ENCODE measurements around the gene ZNF385C. TPM values are rescaled to one million over a fixed set of nuclear protein-coding genes. Genes with fewer than 3 reads are reported as not detected.
A peak's percentile ranks its signal among the peaks of the same experiment; 100 is the strongest.
"Not testable (repeated sequence)": the region's sequence is repeated elsewhere in the genome, so short reads cannot be mapped to it uniquely, and the experiment has no call there.

Gene ZNF385C
- total RNA-seq, 2 donors from 2014 or later = 1.4 to 2.1 TPM

DNA sequence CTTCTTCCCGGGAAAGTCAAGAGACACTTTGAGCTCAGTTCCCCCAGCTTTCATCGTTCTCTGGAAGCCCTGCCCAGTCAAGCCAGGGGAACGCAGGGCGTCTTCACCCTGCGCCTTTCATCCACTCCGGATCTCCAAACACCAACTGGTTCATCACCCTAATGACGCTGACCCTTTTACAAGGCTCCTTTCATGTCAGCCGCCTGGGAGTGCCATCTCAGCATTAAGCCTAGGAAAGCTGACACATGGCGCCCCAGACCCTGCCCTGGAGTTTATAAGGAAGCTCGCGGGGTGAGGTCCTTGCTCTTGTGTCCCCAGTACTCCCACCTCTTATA is 80.4 kb downstream of the ZNF385C start:
- H3K4me1 Mint-ChIP-seq = peaks cover 28% of the 10 kb centered on the region
- TF ChIP-seq, protein P1, sequence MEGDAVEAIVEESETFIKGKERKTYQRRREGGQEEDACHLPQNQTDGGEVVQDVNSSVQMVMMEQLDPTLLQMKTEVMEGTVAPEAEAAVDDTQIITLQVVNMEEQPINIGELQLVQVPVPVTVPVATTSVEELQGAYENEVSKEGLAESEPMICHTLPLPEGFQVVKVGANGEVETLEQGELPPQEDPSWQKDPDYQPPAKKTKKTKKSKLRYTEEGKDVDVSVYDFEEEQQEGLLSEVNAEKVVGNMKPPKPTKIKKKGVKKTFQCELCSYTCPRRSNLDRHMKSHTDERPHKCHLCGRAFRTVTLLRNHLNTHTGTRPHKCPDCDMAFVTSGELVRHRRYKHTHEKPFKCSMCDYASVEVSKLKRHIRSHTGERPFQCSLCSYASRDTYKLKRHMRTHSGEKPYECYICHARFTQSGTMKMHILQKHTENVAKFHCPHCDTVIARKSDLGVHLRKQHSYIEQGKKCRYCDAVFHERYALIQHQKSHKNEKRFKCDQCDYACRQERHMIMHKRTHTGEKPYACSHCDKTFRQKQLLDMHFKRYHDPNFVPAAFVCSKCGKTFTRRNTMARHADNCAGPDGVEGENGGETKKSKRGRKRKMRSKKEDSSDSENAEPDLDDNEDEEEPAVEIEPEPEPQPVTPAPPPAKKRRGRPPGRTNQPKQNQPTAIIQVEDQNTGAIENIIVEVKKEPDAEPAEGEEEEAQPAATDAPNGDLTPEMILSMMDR (conservative IDR thresholded peaks at IDR 0.05) = no peak

DNA sequence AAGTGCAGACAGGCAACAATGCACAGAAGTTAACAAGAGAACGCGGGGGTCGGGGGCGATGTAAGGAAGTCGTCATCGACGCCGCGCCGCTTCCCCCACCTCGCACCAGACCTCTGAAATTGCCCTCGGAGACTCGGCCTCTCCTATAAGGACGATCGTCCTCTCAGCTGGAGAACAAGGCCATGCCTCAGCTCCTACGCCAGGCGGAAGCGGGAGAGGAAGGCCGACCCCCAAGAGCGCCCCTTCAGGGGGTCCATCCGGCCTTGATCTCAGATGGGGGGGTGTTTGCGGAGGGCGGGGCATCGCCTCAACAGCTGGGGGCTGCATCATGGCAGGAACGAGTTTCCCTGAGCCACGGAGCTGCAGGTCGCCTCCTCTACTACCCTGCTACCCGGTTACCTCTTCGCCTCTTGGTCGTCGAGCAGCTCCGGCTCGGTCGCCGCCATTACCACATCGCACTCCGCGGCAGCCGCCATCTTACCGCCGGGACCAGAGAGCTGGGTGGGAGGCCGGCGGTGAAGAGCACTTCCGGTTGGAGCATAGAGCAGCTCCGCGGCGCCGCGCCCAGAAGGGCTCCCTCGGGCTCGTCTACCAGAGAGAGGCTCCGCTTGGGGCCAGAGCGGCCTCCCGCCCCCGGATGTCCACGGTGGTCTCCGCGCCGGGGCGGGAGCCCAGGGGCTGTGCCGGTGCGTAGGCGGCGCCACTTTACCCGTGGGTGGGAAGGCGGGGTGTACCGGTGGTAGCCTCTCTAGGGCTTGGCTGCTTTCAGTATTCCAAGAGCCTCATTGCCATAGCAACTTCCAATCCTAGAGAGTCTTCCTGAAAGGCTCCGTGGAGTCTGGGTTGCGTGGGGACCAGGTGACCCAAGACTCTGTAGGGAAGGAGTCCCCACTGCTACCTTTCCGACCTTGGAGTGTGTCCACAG is 81.1 kb downstream of the ZNF385C start, which contains the start of gene DNAJC7:
Gene DNAJC7, minus strand, starts transcription at position 499 of the 925 bp plus-strand sequence. Its CDS starts 23 bp downstream, at position 476.
- Histone ChIP-seq H3K36me3 (ENCODE audit: control insufficient read depth, insufficient read depth, low read length) (peaks cover 17% of the 10 kb centered on the region), H3K4me3 (ENCODE audit: low read length) (peak within 1 kb of the TSS; percentile 99), H3K27ac (ENCODE audit: low read depth, low read length) (peak within 1 kb of the TSS; percentile 92), H3K4me1 (ENCODE audit: control insufficient read depth, insufficient read depth, low read length) (peaks cover 7% of the 10 kb centered on the region), H3K27me3 (ENCODE audit: control insufficient read depth, insufficient read depth, low read length, poor library complexity, severe bottlenecking) (no peaks in the 10 kb centered on the region), H3K9ac (ENCODE audit: extremely low read depth, low read length, poor library complexity, severe bottlenecking) (peak within 1 kb of the TSS; percentile 96), H3K9me3 (ENCODE audit: control insufficient read depth, low read length) (no peaks in the 10 kb centered on the region)
- Mint-ChIP-seq H3K4me3 (peak within 1 kb of the TSS; percentile 90), H3K36me3 (ENCODE audit: low read depth) (peaks cover 15% of the 10 kb centered on the region), H3K27ac (peak within 1 kb of the TSS; percentile 99), H3K27me3 (ENCODE audit: insufficient read depth) (no peaks in the 10 kb centered on the region), H3K9me3 (no peaks in the 10 kb centered on the region), H3K4me1 (peaks cover 33% of the 10 kb centered on the region)
- TF ChIP-seq, protein P1 (conservative IDR thresholded peaks at IDR 0.05) = no peak
- 0% methylated on average over 4 to 70 of the region's 70 CpGs for WGBS, 2 experiments (ENCODE audit: insufficient coverage in 1 of 2, insufficient read length in 1 of 2)
- DNase-seq = peak; percentile 98

More for the DNA sequence above, 80.4 kb downstream of the ZNF385C start:
- H3K9ac ChIP-seq (ENCODE audit: extremely low read depth, low read length, poor library complexity, severe bottlenecking) = peak overlapping the region; percentile 96
- Mint-ChIP-seq H3K27ac (peak overlapping the region; percentile 99), H3K4me3 (peak overlapping the region; percentile 90), H3K9me3 (no peaks in the 10 kb centered on the region), H3K36me3 (ENCODE audit: low read depth) (peaks cover 20% of the 10 kb centered on the region), H3K27me3 (ENCODE audit: insufficient read depth) (no peaks in the 10 kb centered on the region)
- 11 to 28% methylated on average over 10 to 11 of the region's 11 CpGs for WGBS, 2 experiments (ENCODE audit: insufficient coverage in 1 of 2, insufficient read length in 1 of 2)
- H3K4me3 ChIP-seq (ENCODE audit: low read length) = peak overlapping the region; percentile 99
- no peak for DNase-seq
- H3K27me3 ChIP-seq (ENCODE audit: control insufficient read depth, insufficient read depth, low read length, poor library complexity, severe bottlenecking) = no peaks in the 10 kb centered on the region
- peaks cover 24% of the 10 kb centered on the region for H3K36me3 ChIP-seq (ENCODE audit: control insufficient read depth, insufficient read depth, low read length)
- no peaks in the 10 kb centered on the region for H3K9me3 ChIP-seq (ENCODE audit: control insufficient read depth, low read length)
- peak overlapping the region; percentile 92 for H3K27ac ChIP-seq (ENCODE audit: low read depth, low read length)
- peaks cover 7% of the 10 kb centered on the region for H3K4me1 ChIP-seq (ENCODE audit: control insufficient read depth, insufficient read depth, low read length)

DNA sequence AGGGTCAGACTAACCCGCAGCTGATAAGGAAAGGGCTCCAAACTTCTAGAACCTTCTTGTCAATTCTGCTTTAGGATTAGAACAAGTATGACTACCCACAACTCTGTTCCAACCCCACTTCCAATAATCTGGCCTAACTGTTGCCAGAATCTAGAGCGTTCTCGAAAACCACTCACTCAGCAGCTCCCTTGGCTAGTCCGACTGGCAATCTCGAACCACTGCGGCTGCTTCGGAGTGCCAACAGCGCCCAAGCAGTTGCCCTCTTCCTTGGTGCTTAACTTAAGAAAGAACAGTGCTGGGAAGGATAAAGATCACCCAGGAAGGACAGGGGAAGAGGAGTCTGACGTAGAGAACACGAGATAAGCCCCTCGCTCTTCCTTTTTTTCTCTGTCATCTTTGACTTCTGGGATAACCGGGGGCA is 81.9 kb downstream of the ZNF385C start:
- H3K9me3 ChIP-seq (ENCODE audit: control insufficient read depth, low read length) = no peaks in the 10 kb centered on the region
- H3K4me3 ChIP-seq (ENCODE audit: low read length) = peak overlapping the region; percentile 99
- H3K9ac ChIP-seq (ENCODE audit: extremely low read depth, low read length, poor library complexity, severe bottlenecking) = peak overlapping the region; percentile 96
- peaks cover 15% of the 10 kb centered on the region for H3K36me3 ChIP-seq (ENCODE audit: control insufficient read depth, insufficient read depth, low read length)
- peaks cover 7% of the 10 kb centered on the region for H3K4me1 ChIP-seq (ENCODE audit: control insufficient read depth, insufficient read depth, low read length)
- peak overlapping the region; percentile 90 for H3K4me3 Mint-ChIP-seq
- H3K9me3 Mint-ChIP-seq = no peaks in the 10 kb centered on the region
- no peaks in the 10 kb centered on the region for H3K27me3 ChIP-seq (ENCODE audit: control insufficient read depth, insufficient read depth, low read length, poor library complexity, severe bottlenecking)
- H3K27ac Mint-ChIP-seq = peak overlapping the region; percentile 99
- TF ChIP-seq, protein P1 (conservative IDR thresholded peaks at IDR 0.05) = no peak
- H3K36me3 Mint-ChIP-seq (ENCODE audit: low read depth) = peaks cover 13% of the 10 kb centered on the region
- H3K27ac ChIP-seq (ENCODE audit: low read depth, low read length) = peak overlapping the region; percentile 92
- 13 to 21% methylated on average over 7 to 12 of the region's 12 CpGs for WGBS, 2 experiments (ENCODE audit: insufficient coverage in 1 of 2, insufficient read length in 1 of 2)
- peaks cover 41% of the 10 kb centered on the region for H3K4me1 Mint-ChIP-seq
- peak; percentile 72 for DNase-seq
- no peaks in the 10 kb centered on the region for H3K27me3 Mint-ChIP-seq (ENCODE audit: insufficient read depth)

DNA sequence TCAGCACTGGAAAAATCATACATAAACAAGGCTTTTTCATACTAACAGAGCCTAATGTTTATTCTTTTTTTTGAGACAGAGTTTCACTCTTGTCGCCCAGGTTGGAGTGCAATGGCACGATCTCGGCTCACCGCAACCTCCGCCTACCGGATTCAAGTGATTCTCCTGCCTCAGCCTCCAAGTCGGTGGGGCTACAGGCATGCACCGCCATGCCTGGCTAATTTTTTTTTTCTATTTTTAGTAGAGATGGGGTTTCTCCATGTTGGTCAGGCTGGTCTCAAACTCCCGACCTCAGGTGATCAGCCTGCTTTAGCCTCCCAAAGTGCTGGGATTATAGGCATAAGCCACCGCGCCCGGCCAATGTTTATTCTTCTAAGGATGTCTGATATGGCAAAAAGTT is 84.5 kb downstream of the ZNF385C start:
- not testable (repeated sequence) for H3K4me3 ChIP-seq (ENCODE audit: low read length); H3K9me3 ChIP-seq (ENCODE audit: control insufficient read depth, low read length); H3K4me1 ChIP-seq (ENCODE audit: control insufficient read depth, insufficient read depth, low read length); H3K9me3 Mint-ChIP-seq; H3K4me3 Mint-ChIP-seq; H3K9ac ChIP-seq (ENCODE audit: extremely low read depth, low read length, poor library complexity, severe bottlenecking); DNase-seq; H3K27me3 ChIP-seq (ENCODE audit: control insufficient read depth, insufficient read depth, low read length, poor library complexity, severe bottlenecking); H3K27me3 Mint-ChIP-seq (ENCODE audit: insufficient read depth)
- WGBS, 2 experiments (ENCODE audit: insufficient coverage in 1 of 2, insufficient read length in 1 of 2) = 96 to 100% methylated on average over 10 to 12 of the region's 12 CpGs
- Mint-ChIP-seq H3K4me1 (peaks cover 36% of the 10 kb centered on the region), H3K27ac (peak overlapping the region; percentile 56), H3K36me3 (ENCODE audit: low read depth) (peaks cover 30% of the 10 kb centered on the region)
- H3K27ac ChIP-seq (ENCODE audit: low read depth, low read length) = peak overlapping the region; percentile 21
- peaks cover 26% of the 10 kb centered on the region for H3K36me3 ChIP-seq (ENCODE audit: control insufficient read depth, insufficient read depth, low read length)

DNA sequence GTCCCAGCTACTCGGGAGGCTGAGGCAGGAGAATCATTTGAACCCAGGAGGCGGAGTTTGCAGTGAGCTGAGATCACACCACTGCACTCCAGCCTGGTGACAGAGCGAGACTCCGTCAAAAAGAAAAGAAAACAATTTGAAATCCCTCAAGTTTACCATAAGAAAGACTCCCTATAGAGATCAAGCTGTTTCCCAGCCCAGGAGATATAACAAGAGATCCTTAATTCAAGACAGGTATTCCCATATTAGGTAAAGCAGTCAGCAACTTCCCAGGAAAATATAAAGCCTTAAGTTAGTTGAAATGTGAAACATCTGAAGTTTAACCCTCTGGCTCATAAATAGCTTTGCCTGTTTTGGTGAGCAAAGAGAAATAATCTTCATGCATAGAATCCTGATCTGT is 85.9 kb downstream of the ZNF385C start:
- H3K9me3 Mint-ChIP-seq; H3K9ac ChIP-seq (ENCODE audit: extremely low read depth, low read length, poor library complexity, severe bottlenecking); DNase-seq; H3K4me1 ChIP-seq (ENCODE audit: control insufficient read depth, insufficient read depth, low read length); H3K27me3 ChIP-seq (ENCODE audit: control insufficient read depth, insufficient read depth, low read length, poor library complexity, severe bottlenecking); H3K27me3 Mint-ChIP-seq (ENCODE audit: insufficient read depth); H3K4me3 ChIP-seq (ENCODE audit: low read length); H3K9me3 ChIP-seq (ENCODE audit: control insufficient read depth, low read length); H3K4me3 Mint-ChIP-seq: not testable (repeated sequence)
- Mint-ChIP-seq H3K27ac (peak overlapping the region; percentile 56), H3K4me1 (peaks cover 28% of the 10 kb centered on the region), H3K36me3 (ENCODE audit: low read depth) (peaks cover 31% of the 10 kb centered on the region)
- WGBS, 2 experiments (ENCODE audit: insufficient coverage in 1 of 2, insufficient read length in 1 of 2) = 71 to 83% methylated on average over 4 of the region's 4 CpGs
- H3K27ac ChIP-seq (ENCODE audit: low read depth, low read length) = peak overlapping the region; percentile 41
- H3K36me3 ChIP-seq (ENCODE audit: control insufficient read depth, insufficient read depth, low read length) = peaks cover 27% of the 10 kb centered on the region

All from endodermal cell (in vitro differentiated cells).